Midbrain (tissue), 1 donor: ENCODE measurements around the gene SMARCD3.
A peak's percentile ranks its signal among the peaks of the same experiment; 100 is the strongest.

Experiments
- DNase-seq: peaks from one replicate; lab custom pipeline; 2025; lab: John Stamatoyannopoulos, UW

The SMARCD3 gene

DNA sequence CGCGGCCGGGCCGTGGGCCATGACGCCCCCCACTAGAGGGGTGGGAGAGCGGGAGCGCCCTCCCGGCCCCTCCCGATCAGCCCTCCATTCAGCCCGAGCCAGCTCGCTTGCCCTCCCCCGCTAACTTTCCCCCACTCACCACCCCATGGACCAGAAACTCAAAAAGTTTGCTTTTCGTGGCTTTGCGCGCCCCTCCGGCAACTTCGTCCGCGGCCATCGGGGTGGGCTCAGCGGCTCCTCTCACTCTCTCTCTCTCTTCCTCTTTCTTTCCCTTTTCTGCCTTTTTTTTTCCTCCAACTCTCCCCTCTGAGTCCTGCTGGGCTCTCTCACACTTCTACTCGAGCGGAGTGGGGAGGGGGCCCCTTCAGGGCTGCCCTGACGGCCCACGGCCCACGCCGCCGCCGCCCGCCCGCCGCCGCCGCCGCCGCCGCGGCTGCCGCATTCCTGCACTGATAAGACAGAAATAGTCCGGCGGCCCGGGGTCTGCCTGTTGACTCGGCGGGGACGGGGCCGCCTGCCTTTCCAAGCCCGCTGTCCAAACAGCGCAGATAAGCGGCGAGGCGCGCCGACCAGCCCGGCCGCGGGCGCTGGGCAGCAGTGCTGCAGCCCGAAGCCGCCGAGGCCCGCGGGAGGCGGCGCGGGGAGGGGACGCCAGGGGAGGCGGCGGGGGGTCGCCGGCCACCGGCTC lies at the start of gene SMARCD3:
SMARCD3 (minus strand) TSS at position 349 of the 688 bp plus-strand sequence; CDS start at position 217, 132 bp downstream.
- peak; percentile 50 for DNase-seq

DNA sequence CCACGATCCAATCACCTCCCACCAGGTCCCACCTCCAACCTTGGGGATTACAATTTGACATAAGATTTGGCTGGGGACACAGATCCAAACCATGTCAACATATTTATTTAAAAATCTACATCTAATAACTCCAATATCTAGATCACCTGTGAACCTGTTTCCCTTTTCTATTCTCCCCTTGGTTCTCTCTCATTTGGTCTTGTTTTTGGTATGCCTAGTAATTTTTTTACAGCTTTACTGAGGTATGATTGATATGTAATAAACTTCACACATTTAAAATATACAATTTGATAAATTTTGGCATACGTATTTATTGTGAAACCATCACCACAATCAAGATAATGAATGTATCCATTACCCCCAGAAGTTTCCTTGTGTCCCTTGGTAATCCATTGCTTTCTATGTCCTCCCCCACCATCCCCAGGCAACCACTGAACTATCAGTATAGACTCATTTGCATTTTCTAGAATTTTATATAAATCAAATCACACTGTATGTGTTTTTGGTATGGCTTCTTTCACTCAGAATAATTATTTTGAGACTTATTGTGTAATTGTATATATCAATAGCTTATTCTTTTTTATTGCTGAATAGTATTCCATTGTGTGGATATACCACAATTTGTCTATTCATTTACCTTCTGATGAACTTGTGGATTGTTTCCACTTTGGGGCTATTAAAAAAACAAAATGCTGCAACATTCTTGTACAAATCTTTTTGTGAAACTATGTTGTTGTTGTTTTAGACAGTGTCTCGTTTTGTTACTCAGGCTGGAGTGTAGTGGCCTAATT lies 47.9 kb upstream of the SMARCD3 start:
- no peak for DNase-seq

DNA sequence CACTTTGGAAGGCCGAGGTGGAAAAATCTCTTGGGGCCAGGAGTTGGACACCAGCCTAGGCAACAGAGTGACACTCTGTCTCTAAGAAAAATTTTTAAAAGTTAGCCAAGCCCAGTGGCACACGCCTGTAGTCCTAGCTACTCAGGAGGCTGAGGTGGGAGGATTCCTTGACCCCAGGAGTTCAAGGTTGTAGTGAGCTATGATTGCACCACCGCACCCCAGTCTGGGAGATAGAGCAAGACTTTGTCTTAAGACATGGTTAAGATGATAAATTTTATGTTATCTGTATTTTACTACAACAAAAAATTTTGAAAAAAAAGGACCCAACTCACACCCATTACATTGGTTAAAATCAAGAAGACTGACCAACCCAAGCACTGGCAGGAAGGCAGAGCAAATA lies 44.4 kb upstream of the SMARCD3 start:
- no peak for DNase-seq

DNA sequence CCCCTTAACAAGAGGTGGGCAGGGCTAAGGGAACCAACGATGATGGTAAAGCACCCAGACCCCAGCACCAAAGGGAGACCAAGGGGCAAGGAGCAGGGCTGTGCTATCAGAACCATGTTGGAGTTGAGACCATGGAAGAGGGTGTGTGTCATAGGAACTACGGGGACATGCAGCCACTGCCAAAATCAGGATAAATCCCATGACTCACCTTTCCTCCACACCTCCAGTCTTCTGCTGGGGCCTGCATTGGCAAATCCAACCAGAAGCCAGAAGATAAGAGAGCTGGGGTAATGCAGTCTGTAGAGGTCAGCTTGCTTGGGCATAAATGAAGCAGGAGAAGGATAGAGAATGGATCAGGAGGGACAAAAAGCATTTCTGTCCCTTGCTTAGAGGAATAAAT lies 42.7 kb upstream of the SMARCD3 start:
- DNase-seq, result no peak

DNA sequence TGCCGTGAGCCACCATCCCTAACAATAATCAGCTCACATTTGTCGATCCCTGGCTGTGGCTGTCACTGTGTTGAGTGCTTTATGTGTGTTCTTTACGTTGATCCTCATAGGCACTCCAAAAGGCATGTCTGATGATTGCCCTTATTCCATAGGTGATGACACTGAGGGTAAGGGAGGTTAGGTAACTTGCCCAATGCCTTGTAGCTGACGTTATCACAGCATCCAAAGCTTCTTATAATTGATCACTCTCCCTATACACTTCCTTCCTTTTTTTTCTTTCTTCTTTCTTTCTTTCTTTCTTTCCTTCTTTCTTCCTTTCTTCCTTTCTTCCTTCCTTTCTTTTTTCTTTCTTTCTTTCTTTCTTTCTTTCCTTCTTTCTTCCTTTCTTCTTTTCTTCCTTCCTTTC lies 41.9 kb upstream of the SMARCD3 start:
- no peak for DNase-seq

DNA sequence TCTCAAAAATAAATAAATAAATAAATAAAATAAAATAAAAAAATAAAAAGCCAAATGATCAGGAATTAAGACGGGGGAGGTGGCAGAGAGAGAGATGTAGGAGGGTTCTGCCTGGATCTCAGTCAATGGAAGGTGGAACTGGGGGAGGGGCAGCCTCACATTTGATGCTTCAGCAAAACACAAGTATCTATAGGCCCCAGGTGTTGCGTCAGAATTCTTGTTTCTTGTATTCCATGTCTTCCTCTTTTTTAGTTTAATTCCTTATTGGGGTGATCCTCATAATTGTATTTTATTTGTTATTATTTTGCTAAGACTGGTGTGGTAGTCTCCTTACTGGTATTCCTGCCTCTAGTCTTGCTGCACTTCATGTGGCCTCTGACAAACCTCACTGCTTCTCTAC lies 41.4 kb upstream of the SMARCD3 start:
- no peak for DNase-seq

DNA sequence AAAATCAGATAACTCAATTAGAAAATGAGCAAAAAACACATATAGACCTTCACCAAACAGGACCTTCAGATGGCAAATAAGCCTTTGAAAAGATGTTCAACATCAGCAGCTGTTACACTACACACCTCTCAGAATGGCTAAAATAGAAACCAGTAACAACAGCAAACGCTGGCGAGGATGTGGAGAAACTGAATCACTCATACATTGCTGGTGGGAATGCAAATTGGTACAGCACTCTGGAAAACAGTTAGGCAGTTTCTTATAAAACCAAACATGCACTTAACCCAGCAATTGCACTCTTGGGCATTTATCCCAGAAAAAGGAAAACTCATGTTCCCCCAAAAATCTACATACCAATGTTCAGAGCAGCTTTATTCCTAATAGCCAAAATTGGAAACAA lies 37.7 kb upstream of the SMARCD3 start:
- DNase-seq, result no peak

DNA sequence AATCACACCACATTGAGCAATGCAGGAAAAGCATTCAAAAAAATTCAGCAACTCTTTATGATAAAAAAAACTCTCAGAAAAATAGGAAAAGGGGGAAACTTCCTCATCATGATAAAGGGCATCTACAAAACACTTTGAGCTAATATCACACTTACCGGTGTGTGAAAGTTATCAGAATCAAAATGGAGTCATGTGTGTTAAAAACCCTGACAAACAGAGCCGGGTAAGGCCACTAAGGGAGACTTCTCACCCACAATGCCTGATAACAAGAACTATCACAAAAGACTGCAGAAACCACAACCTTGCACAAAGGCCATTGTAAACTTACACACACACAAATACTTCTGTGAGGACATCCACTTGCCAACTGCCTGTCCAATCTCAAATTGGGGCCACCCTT lies 34.8 kb upstream of the SMARCD3 start:
- DNase-seq, result no peak

DNA sequence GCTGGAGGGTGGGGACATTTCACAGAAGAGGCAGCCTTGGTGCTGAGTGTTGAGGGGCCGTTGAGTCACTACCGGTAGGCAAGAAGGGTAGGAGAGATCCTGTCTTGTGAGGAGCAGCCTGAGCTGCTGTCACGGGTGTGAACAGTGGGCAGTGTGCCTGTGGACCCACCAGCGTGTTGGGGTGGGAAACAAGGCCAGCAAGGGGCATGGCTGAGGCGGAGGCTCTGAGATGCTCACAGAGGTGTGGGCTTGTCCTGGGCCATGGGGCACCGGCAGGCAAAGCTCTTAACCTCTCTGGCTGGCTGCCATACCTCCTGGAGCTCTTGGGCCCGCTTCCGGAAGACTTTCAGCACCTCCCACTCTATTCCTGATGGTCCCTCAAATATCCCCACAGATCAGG lies 33.6 kb upstream of the SMARCD3 start:
- DNase-seq, result no peak

DNA sequence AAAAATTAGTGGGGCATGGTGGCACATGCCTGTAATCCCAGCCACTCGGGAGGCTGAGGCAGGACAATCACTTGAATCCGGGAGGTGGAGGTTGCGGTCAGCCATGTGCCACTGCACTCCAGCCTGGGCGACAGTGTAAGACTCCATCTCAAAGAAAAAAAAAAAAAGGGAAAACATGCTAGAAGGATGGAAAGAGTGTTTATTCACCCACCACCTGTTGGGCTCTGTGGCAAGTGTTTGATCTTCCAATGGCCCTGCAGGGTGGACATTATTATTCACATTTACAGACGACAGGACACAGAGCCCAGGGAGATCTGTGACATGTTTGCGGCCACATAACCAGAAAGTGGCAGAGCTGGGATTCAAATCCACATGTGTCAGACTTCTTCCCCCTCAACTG lies 33.2 kb upstream of the SMARCD3 start:
- DNase-seq, result no peak

DNA sequence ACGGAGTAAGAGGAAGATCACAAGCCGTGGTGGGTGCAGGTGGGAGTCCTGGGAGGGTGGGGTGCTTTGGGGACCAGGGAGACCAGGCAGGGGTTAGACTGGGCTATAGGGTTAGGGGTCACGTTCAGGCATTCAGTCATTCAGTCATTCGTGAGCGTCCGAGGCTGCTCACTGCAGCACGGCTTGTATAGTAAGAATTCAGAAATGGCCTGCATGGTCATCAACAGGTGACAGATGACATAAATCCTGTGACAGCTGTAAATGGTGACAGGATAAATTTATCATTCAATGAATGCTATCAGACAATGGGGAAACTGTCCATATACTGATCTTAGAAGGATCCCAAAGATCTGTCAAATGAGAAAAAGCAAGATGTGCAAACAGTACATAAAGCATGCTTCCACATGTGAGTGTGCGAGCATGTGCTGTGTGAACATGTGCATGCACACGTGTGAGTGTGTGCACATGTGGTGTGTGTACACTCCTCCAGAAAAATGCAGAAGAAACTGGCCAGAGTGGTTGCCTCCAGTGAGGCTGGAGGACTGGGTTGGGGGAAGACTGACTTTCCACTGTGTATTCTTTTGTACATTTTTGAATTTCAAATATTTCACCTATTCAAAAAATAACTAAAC lies 32.0 kb upstream of the SMARCD3 start:
- no peak for DNase-seq

DNA sequence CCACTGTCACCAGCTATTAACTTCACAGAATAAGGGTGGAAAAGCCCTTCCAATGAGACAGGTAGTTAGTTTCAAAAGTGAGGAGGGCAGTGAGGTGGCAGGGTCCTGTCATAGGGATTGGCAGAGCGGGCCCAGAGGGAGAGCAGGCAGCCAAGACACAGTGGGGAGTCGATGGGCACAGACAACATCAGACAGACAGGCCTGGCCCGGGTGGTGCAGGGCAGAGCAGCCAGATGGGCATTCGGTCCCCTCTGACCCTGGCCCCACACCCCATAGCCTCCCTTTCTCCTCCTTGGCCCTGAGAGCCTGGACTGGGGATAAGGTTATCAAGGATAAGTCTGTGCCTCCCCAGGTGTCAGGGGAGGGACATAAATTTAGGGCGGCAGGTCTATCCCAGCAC lies 31.4 kb upstream of the SMARCD3 start:
- DNase-seq, result no peak

DNA sequence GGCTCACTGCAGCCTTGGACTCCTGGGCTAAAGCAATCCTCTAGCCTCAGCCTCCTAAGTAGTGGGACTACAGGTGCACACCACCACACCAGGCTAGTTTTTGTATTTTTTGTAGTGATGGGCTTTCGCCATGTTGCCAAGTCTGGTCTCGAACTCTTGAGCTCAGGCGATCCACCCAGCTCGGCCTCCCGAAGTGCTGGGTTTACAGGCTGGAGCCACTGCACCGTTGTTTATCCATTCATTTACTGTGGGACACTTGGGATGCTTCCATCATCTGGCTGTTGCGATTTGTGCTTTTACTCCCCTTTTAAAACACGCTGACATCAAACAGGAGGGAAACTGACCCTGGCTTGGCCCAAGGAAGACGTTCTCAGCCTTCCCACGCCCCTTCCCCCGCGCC lies 30.5 kb upstream of the SMARCD3 start:
- DNase-seq, result no peak

DNA sequence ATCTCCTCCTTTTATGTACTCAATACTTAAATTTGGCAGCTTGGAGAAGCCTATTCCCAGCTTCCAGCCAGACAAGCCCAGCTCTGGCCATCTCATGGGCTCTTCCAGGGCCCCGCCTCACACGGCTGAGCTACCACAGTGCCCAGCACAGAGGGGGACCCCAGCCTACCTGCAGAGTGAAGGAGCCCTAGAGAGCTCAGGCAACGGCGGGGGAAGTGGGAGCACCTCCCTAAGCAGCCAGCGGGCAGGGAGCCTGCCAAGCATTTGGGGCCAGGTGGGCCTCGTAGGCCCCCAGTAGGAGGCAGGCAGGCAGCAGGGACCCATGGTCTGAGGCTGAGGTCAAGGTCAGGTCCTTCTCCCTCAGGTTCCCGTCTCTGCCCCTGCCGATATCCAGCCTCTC lies 29.1 kb upstream of the SMARCD3 start:
- DNase-seq, result no peak

DNA sequence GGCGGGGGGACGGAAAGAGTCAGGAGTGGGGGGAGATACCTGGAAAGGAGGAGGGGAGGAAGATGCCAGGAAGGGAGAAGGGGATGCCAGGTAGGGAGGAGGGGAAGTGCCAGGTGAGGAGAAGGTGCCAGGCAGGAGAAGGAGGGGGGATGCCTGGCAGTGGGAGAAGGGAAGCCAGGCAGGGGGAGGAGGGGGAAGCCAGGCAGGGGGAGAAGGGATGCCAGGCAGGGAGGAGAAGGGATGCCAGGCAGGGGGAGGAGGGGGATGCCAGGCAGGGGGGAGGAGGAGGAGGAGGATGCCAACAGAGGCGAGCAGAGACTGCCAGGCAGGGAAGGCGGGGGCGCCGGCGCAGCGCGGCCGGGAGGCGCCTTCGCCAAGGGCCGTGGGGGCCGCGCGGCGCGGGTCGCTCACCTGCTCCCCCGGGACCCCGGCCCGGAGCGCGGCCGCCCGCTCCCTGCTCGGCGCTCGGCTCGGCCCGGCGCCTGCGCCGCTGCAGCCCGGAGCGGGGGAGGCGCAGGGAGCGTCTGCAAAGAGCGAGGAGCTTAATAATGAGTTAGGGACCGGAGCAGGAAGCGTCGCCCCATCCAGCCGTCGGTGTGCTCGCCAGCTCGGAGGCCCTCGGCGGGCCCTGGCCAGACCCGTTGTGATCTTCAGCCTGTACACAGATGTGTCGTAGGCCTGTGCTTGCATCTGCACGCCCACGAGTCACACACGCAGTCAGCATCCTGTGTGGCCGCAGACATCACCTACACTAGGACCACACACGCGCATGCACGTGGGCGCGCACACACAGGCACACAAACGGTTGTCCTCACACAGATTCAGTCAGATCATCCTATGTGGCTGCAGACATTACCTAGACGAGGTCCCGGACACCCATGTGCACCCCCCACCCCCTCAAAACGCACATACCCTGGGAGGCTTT lies 28.4 kb upstream of the SMARCD3 start:
- DNase-seq, result peak; percentile 66

DNA sequence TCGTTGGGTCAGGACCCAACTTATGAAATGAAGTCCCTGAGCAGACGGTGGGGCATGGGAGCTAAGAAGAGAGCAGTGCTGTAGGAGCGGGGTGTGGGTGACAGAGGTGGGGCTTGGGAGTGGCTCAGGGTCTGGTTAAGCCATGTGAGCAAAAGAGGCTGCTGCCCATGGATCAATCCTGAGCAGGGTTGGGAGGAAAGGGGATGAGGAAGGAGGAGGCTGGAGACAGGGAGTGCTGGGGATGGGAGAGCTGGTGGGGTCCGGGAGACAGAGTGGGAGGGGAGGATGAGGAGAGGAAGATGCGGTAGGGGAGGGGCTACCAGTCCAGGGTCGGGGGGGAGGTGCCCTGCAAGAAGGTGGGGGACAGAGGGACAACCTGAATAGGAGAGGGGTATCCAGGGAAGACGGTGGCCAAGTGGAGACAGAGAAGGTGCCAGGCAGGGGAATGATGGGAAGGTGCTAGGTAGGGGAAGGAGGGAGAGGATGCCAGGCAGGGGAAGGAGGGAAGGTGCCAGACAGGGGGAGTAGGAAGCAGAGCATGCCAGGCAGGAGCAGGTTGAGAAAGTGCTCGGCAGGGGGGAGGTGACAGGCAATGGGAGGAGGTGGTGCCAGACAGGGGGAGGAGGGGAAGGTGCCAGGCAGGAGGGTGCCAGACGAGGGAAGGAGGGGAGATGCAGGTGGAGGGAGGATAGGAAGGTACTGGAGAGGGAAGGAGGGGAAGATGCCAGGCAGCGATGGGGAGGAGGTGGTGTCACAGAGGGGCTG lies 27.5 kb upstream of the SMARCD3 start:
- peak; percentile 4 for DNase-seq

DNA sequence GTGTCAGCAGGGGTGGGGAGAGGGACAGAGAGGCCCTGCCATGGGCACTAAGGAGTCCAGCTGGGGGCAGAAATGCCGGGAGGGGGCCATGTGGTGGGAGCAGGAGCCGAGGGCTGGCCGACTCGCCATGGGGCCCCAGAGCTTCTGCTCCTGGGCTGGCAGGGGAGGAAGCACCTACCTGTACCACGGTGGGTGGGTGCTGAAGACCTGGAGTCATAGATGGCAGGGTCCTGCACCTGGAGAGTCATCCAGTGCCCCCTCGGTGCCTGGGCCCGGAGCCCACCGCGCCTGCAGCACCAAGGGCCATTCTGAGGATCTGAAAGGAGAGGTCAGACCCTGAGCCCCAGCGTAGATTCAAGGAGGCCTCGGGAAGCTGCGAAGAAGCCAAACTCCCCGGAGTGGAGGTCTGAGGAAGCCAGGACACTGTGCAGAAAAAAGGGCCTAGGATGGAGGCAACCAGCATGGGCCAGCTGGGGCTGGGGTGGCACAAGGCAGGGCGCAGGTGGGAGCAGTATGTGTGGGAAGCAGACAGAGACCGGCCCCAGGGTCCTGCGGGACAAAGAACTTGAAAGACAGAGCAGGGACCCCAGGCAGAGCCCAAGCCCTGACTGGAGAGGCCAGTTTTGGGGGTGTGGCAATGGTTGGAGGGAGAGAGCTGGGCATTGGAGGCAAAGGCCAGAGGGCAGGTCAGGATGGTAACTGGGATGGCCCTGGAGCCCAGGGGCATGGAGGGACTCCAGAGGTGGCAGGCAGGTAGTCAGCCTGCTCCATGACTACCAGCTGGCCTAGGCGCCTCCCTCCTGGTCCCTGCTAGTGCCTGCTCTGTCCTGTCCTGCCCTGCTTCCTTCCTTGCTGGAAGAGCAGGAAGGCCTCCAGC lies 26.7 kb upstream of the SMARCD3 start:
- no peak for DNase-seq

DNA sequence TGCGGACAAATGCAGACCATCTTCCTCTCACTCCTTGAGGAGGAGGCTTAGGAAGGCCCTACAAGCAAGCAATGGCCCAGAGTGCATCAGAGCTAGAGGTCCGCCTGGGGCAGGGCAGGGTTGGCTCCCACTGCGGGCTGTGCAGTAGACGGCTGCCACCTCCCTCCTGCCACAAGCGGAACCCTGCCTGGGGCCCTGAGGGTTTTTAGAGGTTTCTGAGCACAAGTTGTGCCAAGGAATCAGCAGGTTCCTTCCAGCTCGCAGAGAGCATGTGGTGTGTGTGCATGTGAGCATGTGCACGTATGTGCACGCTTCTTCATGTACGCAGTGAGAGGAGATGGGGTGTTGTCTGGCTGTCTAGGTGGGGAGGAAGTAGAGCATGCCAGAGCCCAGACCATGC lies 25.9 kb upstream of the SMARCD3 start:
- DNase-seq, result no peak

DNA sequence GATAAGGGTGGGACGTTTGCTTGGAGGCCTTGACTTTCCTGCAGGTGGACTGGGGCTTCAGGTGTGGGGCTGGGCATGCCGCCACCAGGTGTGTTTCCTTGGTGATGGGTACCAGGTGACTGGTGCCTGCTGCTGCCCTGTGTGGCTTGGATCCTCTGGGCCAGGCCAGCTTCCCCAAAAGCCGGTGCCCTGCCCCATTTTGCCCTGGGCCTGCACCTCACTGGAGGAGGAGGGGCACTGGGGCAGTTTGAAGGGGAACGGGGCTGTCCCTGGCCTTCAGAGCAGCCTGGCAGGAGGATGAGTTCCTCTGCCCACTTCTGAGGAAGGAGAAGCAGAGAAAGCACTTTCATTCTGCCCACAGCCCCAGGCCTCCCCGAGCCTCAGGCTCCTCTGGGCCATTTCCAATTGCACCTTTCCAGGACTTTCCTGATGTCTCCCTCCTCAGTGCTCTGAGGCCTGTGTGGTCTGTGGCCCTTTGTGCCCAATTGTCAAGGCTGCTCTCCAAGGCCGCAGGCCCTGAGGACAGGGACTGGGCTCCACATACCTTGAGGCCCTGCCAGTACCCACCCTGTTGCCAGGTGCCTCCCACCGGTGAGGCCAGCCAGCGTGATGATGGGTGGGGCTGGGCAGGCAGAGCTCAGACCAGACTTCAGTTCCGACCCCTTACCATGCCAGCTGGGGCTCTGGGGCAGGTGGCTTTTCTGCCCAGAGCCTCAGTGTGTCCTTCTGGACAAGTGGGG lies 25.3 kb upstream of the SMARCD3 start:
- no peak for DNase-seq

DNA sequence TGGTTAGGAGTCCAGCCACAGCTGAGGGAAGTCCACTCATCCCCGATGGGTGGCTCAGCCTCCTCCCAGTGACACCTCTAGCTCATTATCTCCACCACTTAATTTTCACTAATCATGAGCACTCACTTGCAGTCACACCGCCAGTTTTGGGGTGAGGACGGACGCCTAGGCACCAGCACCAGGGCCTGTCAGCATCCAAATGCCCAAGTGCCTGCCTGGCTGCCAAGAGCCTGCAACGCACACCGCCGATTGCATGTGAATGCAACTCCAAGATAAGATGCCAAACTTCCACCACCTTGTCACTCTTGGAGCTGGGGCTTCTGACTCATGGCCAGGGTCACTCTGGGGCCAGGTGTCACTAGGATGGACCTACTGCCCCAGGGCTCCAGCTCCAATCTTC lies 24.4 kb upstream of the SMARCD3 start:
- DNase-seq, result no peak
